Left lung (tissue), 10 donors: ENCODE results near the gene SSR1. TPM values are rescaled to one million over a fixed set of nuclear protein-coding genes. Genes with fewer than 3 reads are reported as not detected.

Source experiments
- ATAC-seq: fragments of 200-7000 bp; cut with Tn5 transposase; one replicate; pipeline ENCODE4 v1.9.1; 2020; ENCODE audit warnings: moderate library complexity
- DNase-seq, 4 donors: peaks; one replicate each; pipeline ENCODE4 v3.0.0-alpha.2; 2013 to 2020
- H3K27ac ChIP-seq, 2 donors: fragments of 200-600 bp; sonication (generic) in 1 of 2; one replicate each; pipeline versions ENCODE4 v1.5.0 to v1.8.0; 2020 to 2021
- H3K27me3 ChIP-seq, 2 donors: fragments of 200-600 bp; sonication (generic) in 1 of 2; one replicate each; pipeline versions ENCODE4 v1.5.0 to v1.8.0; 2020 to 2021
- H3K36me3 ChIP-seq, 2 donors: fragments of 200-600 bp; sonication (generic) in 1 of 2; one replicate each; pipeline versions ENCODE4 v1.5.0 to v1.8.0; 2020 to 2021
- H3K4me1 ChIP-seq, 2 donors: fragments of 200-600 bp; one replicate each; pipeline ENCODE4 v1.8.0; 2021
- H3K4me3 ChIP-seq, 2 donors: fragments of 200-600 bp; sonication (generic) in 1 of 2; one replicate each; pipeline versions ENCODE4 v1.5.0 to v1.8.0; 2020 to 2021; ENCODE audit warnings: mild to moderate bottlenecking in 1 of 2
- H3K9me3 ChIP-seq, 2 donors: fragments of 200-600 bp; sonication (generic) in 1 of 2; one replicate each; pipeline versions ENCODE4 v1.5.0 to v1.8.0; 2020 to 2021
- intact Hi-C, 2 donors: fragments of 100-400 bp; cut with DNase I; formaldehyde crosslinking; loops; one replicate each; pipeline versions ENCODE4 v1.11.2 to v1.14.2; 2022
- polyA plus RNA-seq, 6 donors: library from polyadenylated mRNA; unstranded; fragments of 120-200 nt; gene quantifications; one replicate each; pipeline ENCODE4 v1.2.1, GENCODE V29; 2013; ENCODE audit not compliant: insufficient read length in 6 of 6
- total RNA-seq, 2 donors: library from RNA; stranded (reverse); fragmentation: NEBNext Ultra II Directional; extraction: Animal tissue kit (Norgen Biotek cat#: 25700); gene quantifications; one replicate each; pipeline ENCODE4 v1.2.1, GENCODE V29; 2021
- TF ChIP-seq, protein P1 (sequence below), 2 donors: fragments of 200-600 bp; sonication (generic) in 1 of 2; IDR thresholded peaks; one replicate each; pipeline versions ENCODE4 v1.5.0 to v1.8.0; 2021; ENCODE audit warnings: antibody characterized with exemption in 2 of 2
- donor health status: DM: no; HTN: yes; CAD: no.
- donor health status: DM: no; HTN: no; CAD: no.

Gene SSR1
- total and polyA plus RNA-seq, 8 donors: 111 to 247 (median 124) TPM

DNA sequence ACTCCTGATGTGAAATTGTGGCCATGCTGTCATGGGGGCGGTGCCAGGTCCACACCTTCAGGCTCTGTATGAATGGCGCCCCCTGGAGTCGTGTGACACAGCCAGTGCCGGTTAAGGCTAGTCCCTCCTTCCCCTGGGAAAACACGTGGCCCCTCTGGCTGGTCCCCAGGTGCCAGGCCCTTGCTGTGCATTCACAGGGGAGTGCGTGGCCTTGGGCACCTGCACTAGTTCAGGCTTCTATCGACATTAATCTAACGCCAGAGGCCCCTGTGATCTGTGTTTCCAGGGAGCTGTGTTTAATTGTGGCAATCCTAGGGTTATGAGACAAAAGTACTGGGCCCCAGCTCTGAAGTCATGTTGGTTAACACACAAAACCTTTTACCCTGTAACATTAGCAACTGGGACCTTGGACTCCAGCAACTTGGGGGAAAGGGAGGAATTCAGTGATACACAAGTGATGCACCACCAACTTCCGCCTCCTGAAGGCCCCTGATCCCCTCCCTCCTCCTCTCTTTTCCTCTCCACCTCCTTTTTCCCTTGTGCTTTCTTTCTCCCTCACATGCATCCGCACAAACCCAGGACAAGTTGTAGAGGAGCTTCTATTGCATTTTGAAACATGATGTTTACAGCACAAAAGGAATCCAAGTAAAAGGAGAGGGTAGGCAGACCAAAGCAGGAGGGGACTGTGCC is 74.0 kb downstream of the SSR1 start:
- peak in 3 of 4 donors; percentile 76 to 92 (median 88) for DNase-seq
- Histone ChIP-seq H3K27ac (peak overlapping the region in 1 of 2 donors; percentile 45), H3K4me3 (no peak overlapping the region), H3K4me1 (peaks cover 19 to 49% of the 10 kb centered on the region in 2 donors), H3K27me3 (no peaks in the 10 kb centered on the region), H3K9me3 (no peaks in the 10 kb centered on the region), H3K36me3 (peaks cover 0 to 49% of the 10 kb centered on the region in 2 donors)
- intact Hi-C loops: no loop called here
- ATAC-seq: peak; percentile 64
- TF ChIP-seq, protein P1, sequence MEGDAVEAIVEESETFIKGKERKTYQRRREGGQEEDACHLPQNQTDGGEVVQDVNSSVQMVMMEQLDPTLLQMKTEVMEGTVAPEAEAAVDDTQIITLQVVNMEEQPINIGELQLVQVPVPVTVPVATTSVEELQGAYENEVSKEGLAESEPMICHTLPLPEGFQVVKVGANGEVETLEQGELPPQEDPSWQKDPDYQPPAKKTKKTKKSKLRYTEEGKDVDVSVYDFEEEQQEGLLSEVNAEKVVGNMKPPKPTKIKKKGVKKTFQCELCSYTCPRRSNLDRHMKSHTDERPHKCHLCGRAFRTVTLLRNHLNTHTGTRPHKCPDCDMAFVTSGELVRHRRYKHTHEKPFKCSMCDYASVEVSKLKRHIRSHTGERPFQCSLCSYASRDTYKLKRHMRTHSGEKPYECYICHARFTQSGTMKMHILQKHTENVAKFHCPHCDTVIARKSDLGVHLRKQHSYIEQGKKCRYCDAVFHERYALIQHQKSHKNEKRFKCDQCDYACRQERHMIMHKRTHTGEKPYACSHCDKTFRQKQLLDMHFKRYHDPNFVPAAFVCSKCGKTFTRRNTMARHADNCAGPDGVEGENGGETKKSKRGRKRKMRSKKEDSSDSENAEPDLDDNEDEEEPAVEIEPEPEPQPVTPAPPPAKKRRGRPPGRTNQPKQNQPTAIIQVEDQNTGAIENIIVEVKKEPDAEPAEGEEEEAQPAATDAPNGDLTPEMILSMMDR (IDR thresholded peaks at IDR 0.05): peak; percentile 38 to 72

DNA sequence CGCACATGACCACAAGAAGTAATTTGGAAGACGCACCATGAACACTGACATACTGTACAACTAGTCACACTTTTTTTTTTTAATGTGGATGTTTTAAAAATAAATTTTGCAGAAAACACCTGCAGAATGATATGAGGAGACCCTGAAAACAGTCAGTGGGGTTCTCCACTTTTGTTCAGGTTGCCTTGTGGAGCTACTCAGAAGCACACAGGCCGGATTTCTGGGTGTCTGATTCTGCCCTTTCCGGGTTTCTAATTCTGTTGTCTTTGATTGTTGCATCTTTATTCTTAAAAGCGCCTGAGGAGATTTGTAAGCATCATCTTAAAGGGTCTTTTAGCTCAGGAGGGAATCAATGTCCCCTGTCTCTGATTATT is 74.5 kb downstream of the SSR1 start:
- Histone ChIP-seq H3K9me3 (no peaks in the 10 kb centered on the region), H3K36me3 (peaks cover 0 to 54% of the 10 kb centered on the region in 2 donors), H3K27ac (no peak overlapping the region), H3K4me1 (peaks cover 19 to 44% of the 10 kb centered on the region in 2 donors), H3K27me3 (no peaks in the 10 kb centered on the region), H3K4me3 (no peak overlapping the region)
- DNase-seq: no peak
- intact Hi-C loops: no loop called here
- TF ChIP-seq, protein P1 (IDR thresholded peaks at IDR 0.05): no peak
- no peak for ATAC-seq

DNA sequence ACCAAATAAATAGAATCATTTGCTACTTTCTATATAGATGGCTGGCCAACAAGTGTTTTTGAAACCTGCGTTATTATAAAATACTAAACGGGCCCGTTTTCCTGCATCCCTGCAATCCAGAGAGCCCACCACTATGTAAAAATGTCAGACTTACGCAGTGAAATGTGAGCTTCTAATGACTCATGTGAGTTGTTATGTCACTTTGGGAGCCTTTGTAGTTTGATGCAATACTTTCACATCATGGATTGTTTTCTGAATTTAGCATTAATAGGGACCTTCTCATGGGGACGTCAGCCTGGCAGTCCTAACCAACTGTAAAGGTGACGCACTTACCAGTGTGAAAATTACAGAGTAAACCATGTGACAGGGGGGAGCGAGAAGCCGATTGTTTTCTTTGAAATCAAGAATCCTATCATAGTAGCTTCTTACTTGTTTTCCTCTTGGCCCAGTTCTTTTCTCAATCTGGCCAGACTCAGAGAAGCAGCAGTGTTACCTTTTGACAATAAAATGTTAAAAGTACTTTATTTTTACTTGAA is 75.3 kb downstream of the SSR1 start:
- Histone ChIP-seq H3K9me3 (no peaks in the 10 kb centered on the region), H3K4me3 (no peak overlapping the region), H3K27ac (no peak overlapping the region), H3K27me3 (no peaks in the 10 kb centered on the region), H3K36me3 (peaks cover 0 to 59% of the 10 kb centered on the region in 2 donors), H3K4me1 (peaks cover 12 to 36% of the 10 kb centered on the region in 2 donors)
- TF ChIP-seq, protein P1 (IDR thresholded peaks at IDR 0.05): no peak
- intact Hi-C loops: no loop called here
- no peak for DNase-seq
- no peak for ATAC-seq

DNA sequence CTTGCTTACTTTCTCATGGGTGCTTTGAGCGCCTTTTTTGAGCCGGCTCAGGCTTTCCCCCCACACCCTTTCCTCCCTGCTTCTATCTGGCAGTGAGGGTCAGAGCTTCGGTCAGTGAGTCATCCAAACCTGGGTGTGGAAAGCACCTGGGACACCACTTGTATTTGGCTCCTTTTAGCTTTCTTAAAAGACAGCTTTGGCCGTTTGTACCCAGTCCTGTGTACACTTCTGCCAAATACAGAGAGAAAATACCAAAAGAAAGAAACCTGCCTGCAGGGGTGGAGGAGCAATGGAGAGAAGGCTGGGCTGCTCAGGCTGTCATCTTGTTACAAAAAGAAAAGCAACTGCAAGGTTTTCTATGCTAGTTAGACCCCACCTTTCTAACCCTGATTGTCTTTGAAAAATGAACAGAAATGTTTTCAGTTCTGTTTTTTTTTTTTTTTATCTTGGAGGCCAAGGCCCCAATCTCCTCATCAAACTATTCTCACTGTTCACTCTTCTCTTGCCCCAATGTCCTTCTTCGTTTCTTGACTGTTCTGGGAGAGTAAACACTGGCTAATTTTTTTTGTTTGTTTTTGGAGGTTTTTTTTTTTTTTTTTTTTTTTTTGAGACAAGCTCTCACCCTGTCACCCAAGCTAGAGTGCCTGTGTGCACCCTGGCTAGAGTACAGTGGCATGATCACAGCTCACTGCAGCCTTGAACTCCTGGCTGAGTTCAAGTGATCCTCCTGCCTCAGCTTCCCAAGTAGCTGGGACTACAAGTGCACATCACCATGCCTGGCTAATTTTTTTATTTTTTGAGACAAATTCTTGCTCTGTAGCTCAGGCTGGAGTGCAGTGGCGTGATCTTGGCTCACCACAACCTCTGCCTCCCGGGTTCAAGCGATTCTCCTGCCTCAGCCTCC is 76.4 kb downstream of the SSR1 start:
- Histone ChIP-seq H3K27me3 (no peaks in the 10 kb centered on the region), H3K4me1 (peaks cover under 1 to 31% of the 10 kb centered on the region in 2 donors), H3K27ac (peak overlapping the region; percentile 26 to 72), H3K4me3 (no peak overlapping the region), H3K36me3 (peaks cover 0 to 68% of the 10 kb centered on the region in 2 donors), H3K9me3 (no peaks in the 10 kb centered on the region)
- TF ChIP-seq, protein P1 (IDR thresholded peaks at IDR 0.05): no peak
- DNase-seq (peak in 1 of 4 donors; percentile 35), ATAC-seq (peak; percentile 74)
- intact Hi-C loops: no loop called here
